Endodermal cell (in vitro differentiated cells): ENCODE results near the gene ATAD1. TPM values are rescaled to one million over a fixed set of nuclear protein-coding genes. Genes with fewer than 3 reads are reported as not detected.

Experiments
- DNase-seq: peaks from one replicate; pipeline ENCODE4 v3.0.0-alpha.2; 2017
- H3K27ac ChIP-seq: 2 replicates; pipeline ENCODE4 v1.5.1; 2013; ENCODE audit warnings: mild to moderate bottlenecking, low read depth, low read length, moderate library complexity
- H3K27me3 ChIP-seq: 2 replicates; pipeline ENCODE4 v1.6.1; 2013; ENCODE audit warnings: mild to moderate bottlenecking, low read length, moderate library complexity; ENCODE audit not compliant: insufficient read depth, control insufficient read depth, poor library complexity, severe bottlenecking
- H3K36me3 ChIP-seq: 2 replicates; pipeline ENCODE4 v1.7.0; 2013; ENCODE audit warnings: mild to moderate bottlenecking, low read length, moderate library complexity; ENCODE audit not compliant: control insufficient read depth, insufficient read depth
- H3K4me1 ChIP-seq: one replicate; pipeline ENCODE4 v1.7.0; 2013; ENCODE audit warnings: low read length; ENCODE audit not compliant: control insufficient read depth, insufficient read depth
- H3K4me3 ChIP-seq: 2 replicates; pipeline ENCODE4 v1.5.1; 2013; ENCODE audit warnings: mild to moderate bottlenecking, low read length, moderate library complexity
- H3K9ac ChIP-seq: 2 replicates; pipeline ENCODE4 v1.6.1; 2013; ENCODE audit warnings: mild to moderate bottlenecking, low read length, moderate library complexity; ENCODE audit not compliant: poor library complexity, severe bottlenecking; ENCODE audit errors: extremely low read depth
- H3K9me3 ChIP-seq: 2 replicates; pipeline ENCODE4 v1.6.1; 2013; ENCODE audit warnings: mild to moderate bottlenecking, low read length, moderate library complexity; ENCODE audit not compliant: control insufficient read depth
- H3K27ac Mint-ChIP-seq: 2 replicates; pipeline ENCODE4 v1.8.0; 2020; ENCODE audit warnings: mixed read lengths
- H3K27me3 Mint-ChIP-seq: 2 replicates; pipeline ENCODE4 v1.8.0; 2021; ENCODE audit warnings: mild to moderate bottlenecking, mixed read lengths; ENCODE audit not compliant: insufficient read depth
- H3K36me3 Mint-ChIP-seq: 2 replicates; pipeline ENCODE4 v1.8.0; 2020; ENCODE audit warnings: low read depth, mixed read lengths
- H3K4me1 Mint-ChIP-seq: 2 replicates; pipeline ENCODE4 v1.8.0; 2020; ENCODE audit warnings: mixed read lengths
- H3K4me3 Mint-ChIP-seq: 2 replicates; pipeline ENCODE4 v1.8.0; 2020; ENCODE audit warnings: mild to moderate bottlenecking, moderate library complexity, mixed read lengths
- H3K9me3 Mint-ChIP-seq: 2 replicates; pipeline ENCODE4 v1.8.0; 2020; ENCODE audit warnings: mild to moderate bottlenecking, mixed read lengths
- CTCF ChIP-seq: fragments of 200-600 bp; sonication (generic); conservative IDR thresholded peaks from 2 replicates; pipeline ENCODE4 v1.5.0; 2021; ENCODE audit warnings: antibody characterized with exemption, mild to moderate bottlenecking
- WGBS, 2 experiments: methylation state at CpG; one replicate each; pipeline versions ENCODE4 v1.1.5 to v1.1.7; 2013; ENCODE audit warnings: missing lambda C conversion rate in 2 of 2, mixed read lengths in 1 of 2; ENCODE audit not compliant: insufficient coverage in 1 of 2, insufficient read length in 1 of 2; 5-methylcytosine and 5-hydroxymethylcytosine counted together
- total RNA-seq, 2 donors: library from RNA; stranded (reverse); fragmentation: NEBNext Ultra II Directional in 1 of 2; extraction: Animal tissue kit (Norgen Biotek cat#: 25700) in 1 of 2; gene quantifications; 2 replicates in 1 of 2; 3 replicates in 1 of 2; pipeline ENCODE4 v1.2.1, GENCODE V29; 2021

The ATAD1 gene
- total RNA-seq, 2 donors from 2014 or later: 55.4 to 68.0 TPM

- H3K27ac ChIP-seq: no peak overlapping the region
- H3K9ac ChIP-seq: no peak overlapping the region
- no peak overlapping the region for H3K4me3 Mint-ChIP-seq
- H3K27me3 ChIP-seq: no peaks in the 10 kb centered on the region
- peaks cover 55% of the 10 kb centered on the region for H3K36me3 ChIP-seq
- no peak for TF ChIP-seq CTCF
- H3K9me3 ChIP-seq: no peaks in the 10 kb centered on the region
- H3K27ac Mint-ChIP-seq: no peak overlapping the region
- WGBS, 2 experiments: 92 to 96% methylated on average over 4 of the region's 4 CpGs
- H3K4me3 ChIP-seq: no peak overlapping the region
- peaks cover 10% of the 10 kb centered on the region for H3K4me1 Mint-ChIP-seq
- H3K36me3 Mint-ChIP-seq: peaks cover 37% of the 10 kb centered on the region
- DNase-seq: no peak
- no peaks in the 10 kb centered on the region for H3K9me3 Mint-ChIP-seq
- H3K27me3 Mint-ChIP-seq: no peaks in the 10 kb centered on the region
- H3K4me1 ChIP-seq: no peaks in the 10 kb centered on the region
Measured at GRCh38 chr10:87761153-87761552, 56.9 kb downstream of the ATAD1 start.

DNA sequence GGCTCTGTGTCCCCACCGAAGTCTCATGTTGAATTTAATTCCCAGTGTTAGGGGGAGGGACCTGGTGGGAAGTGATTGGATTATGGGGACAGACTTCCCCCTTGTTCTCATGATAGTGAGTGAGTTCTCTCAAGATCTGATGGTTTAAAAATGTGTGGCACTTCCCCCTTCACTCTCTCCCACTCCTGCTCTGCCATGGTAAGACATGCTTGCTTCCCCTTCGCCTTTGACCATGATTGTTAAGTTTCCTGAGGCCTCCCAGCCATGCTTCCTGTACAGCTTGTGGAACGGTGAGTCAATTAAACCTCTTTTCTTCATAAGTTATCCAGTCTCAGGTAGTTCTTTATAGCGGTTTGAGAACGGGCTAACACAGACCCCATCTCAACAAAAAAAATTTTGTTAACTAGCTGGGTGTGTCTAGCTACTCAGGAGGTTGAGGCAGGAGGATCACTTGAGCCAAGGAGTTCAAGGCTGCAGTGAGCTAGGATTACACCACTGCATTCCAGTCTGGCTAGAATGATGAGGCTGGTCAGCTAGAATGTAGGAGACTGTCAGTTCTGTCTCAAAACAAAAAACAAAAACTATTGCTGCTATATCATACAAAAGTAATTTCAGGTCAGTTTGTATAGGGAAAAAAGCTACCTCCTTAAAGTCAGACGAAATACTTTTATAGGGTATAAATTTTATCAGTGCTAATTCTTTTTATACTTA is 57.7 kb downstream of the ATAD1 start:
- Histone ChIP-seq H3K4me3 (no peak overlapping the region), H3K36me3 (peaks cover 55% of the 10 kb centered on the region), H3K27ac (no peak overlapping the region), H3K9ac (no peak overlapping the region), H3K9me3 (no peaks in the 10 kb centered on the region), H3K27me3 (no peaks in the 10 kb centered on the region), H3K4me1 (no peaks in the 10 kb centered on the region)
- no peak for TF ChIP-seq CTCF
- peaks cover 38% of the 10 kb centered on the region for H3K36me3 Mint-ChIP-seq
- peaks cover 10% of the 10 kb centered on the region for H3K4me1 Mint-ChIP-seq
- 92 to 99% methylated on average over 2 to 5 of the region's 6 CpGs for WGBS, 2 experiments
- H3K4me3 Mint-ChIP-seq: no peak overlapping the region
- H3K9me3 Mint-ChIP-seq: no peaks in the 10 kb centered on the region
- no peaks in the 10 kb centered on the region for H3K27me3 Mint-ChIP-seq
- no peak for DNase-seq
- H3K27ac Mint-ChIP-seq: peak overlapping the region; percentile 54

- Mint-ChIP-seq H3K4me3 (no peak overlapping the region), H3K27me3 (no peaks in the 10 kb centered on the region), H3K4me1 (peaks cover 10% of the 10 kb centered on the region), H3K36me3 (peaks cover 34% of the 10 kb centered on the region), H3K9me3 (no peaks in the 10 kb centered on the region), H3K27ac (no peak overlapping the region)
- TF ChIP-seq CTCF: no peak
- H3K9me3 ChIP-seq: no peaks in the 10 kb centered on the region
- peaks cover 59% of the 10 kb centered on the region for H3K36me3 ChIP-seq
- no peak overlapping the region for H3K9ac ChIP-seq
- no peak for DNase-seq
- no peak overlapping the region for H3K4me3 ChIP-seq
- no peak overlapping the region for H3K27ac ChIP-seq
- no peaks in the 10 kb centered on the region for H3K27me3 ChIP-seq
- no peaks in the 10 kb centered on the region for H3K4me1 ChIP-seq
Measured at GRCh38 chr10:87759551-87759950, 58.5 kb downstream of the ATAD1 start.
